ENCODE data around the gene CCDC6.
"Not testable (repeated sequence)": the region's sequence is repeated elsewhere in the genome, so short reads cannot be mapped to it uniquely, and the experiment has no call there.

CCDC6 gene

DNA sequence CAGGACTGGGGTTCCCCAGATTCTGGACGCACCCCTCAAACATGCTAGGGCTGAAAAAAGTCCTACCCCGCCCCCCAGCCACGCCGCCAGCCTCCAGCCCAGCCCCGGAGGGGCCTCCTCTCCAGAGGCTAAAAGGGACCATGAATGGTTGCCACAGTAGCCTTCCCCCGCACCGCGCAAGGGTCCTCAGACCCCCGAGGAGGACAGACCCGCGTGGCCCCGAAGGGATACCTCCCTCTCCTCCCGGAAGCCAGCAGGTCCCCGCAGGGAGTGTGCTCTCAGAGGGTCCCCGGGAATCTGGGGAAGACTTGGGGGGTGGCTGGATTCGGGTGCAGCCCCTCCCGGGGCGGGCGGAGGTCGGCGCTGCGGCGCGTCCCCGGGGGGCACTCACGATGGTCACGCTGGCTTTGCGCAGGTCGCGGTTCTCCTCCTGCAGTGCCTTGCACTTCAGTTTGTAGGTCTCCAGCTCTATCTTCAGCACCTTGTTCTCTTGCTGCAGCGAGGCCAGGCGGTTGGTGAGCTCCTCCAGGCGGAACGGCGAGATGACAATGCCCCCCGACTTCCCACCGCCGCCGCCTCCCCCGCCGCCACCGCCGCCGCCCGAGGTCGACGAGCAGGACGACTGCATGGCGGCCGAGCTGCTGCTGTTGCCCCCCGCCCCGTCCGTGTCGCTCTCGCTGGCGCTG lies 482 bp downstream of the CCDC6 start:
- peak; percentile 27 for DNase-seq (ENCODE audit: low spot score)

DNA sequence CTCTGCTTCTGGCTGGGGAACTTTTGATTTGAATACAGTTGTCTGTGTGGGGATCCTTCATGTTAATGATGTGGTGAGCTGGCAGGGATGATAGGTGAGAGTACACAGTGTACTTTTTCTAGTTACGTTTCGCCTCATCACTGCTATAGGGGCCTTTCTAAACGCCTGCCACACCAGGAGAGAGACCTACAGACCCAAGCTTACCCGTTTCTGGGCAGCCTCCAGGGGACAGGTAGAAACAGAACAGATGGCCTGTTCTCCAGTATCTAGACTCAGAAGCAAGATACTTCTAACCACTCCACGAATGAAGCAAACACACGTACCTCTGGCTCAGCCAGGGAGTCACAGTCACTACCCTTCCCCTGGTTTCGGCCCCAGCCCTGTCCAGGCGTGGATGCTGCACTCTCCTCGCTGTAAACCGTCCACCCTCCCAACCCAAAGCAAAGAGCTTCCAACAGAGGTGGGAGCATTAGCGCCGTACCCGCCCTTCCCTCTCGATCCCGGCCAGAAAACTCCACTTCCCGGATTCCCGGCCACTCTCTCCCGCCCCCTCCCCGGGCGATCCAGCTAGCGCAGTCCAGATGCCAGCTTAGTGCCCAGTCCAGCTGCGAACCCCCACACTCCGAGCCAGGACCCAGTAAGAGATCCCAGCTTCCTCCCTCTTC lies 1.2 kb downstream of the CCDC6 start:
- DNase-seq (ENCODE audit: low spot score), result peak; percentile 83

DNA sequence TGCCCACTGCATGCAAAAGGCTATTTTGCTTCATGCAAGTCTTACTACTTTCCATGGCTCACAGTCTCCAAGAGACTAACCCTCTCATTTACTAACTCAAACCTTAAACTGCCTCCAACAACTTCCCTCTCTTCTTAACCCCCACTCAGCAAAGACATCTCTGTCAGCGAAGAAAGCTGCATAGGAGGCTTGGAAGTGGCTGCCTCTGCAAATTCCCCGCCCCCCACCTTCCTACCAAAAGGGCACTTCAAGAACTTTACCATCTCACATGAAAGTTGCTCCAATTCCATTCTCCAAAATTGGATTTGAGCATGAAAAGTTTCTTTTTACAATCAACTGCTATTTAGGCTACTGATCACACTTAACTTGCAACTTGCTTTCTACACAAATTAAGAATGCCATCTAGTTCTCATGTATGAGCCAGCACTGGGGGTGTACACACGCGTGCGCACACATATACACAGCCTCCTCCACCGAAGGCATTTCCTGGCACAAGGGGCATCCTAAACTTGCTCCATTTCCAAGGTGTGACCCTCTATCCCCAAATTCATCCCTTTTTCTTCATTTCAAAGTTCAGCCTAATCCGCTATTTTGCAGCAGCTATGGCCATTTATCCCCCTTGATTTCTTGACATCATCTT lies 1.8 kb downstream of the CCDC6 start:
- DNase-seq (ENCODE audit: low spot score), result no peak

DNA sequence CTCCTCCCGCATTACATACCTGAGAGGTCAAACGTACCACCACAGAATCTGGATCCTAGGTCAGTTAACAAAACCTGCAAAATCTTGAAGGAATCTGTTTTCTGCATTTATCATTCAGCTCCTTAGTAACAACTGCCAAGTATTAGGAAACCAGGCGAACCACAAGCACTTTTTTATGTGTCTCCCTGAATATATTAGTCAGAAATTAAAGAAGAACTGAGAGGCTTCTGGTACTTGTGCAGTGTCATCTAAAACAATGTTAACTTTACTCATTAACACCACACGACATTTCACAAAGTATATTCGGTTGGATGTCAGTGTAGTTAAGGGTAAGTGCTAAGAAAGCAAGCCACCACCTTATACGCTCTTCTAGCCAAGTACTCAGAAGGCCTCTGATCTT lies 2.5 kb downstream of the CCDC6 start:
- DNase-seq (ENCODE audit: low spot score), result no peak

DNA sequence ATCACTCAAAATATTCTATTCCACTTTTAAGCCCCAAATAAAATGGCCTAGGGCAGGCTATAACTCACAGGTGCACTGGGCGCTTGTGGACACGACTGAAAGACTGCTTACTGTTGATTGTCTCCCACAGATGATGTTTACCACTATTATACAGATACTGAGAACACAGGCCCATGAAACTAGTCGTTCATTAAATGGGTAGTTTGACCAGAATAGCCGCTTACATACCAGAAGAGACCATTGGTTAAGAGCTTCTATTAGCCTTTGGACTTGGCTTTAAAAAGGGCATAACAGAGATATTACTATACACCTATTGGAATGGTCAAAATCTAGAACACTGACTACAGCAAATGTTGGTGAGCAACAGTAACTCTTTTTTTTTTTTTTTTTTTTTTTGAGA lies 4.3 kb downstream of the CCDC6 start:
- DNase-seq (ENCODE audit: low spot score), result no peak

DNA sequence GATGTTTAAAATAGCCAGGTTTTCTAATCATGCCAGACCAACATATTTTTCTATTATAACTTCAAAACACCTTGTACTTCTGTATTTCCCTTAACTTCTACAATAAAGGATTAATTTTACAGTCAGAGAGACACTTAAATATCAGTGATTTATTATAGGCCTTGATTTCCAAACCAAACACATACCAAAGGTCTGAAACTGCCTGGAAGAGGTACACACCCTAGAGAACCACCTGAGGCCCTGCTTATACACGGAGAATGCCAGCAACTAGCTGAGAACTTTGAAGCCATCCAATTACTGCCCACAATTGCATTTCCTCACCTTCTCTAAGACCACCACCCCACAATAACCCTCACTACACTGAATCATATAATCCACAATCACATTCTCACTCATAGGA lies 4.9 kb downstream of the CCDC6 start:
- no peak for DNase-seq (ENCODE audit: low spot score)

DNA sequence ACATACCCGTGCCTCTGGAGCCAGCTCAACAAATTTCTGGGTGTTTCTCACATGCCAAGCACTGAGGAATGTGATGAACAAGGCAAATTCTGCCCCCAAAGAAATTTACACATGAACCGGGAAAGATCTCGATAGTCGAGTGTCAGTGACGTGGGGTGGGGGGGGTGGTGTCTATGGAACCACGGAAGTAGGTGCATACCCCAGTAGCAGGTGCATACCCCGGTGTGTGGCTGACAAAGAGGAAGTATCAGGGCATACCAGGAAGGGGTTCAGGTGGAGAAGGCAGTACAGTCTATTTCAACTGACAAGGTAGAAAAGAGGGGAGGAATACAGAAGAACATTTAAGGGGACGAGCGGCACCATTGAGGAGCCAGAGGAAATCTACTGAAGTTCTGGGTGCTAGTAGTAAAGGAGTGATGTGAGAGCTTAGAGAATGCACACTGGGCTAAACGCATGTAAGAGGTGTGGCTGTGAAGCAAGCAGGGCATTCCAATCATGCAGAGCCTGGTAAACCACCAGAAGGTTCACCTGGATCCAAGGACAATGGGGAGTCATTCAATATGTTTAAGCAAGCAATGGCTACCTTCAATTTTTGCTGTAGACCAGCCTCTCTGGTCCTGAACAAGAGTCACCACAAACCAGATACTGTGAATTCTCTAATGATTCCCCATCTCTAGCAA lies 6.2 kb downstream of the CCDC6 start:
- peak; percentile 37 for DNase-seq (ENCODE audit: low spot score)

DNA sequence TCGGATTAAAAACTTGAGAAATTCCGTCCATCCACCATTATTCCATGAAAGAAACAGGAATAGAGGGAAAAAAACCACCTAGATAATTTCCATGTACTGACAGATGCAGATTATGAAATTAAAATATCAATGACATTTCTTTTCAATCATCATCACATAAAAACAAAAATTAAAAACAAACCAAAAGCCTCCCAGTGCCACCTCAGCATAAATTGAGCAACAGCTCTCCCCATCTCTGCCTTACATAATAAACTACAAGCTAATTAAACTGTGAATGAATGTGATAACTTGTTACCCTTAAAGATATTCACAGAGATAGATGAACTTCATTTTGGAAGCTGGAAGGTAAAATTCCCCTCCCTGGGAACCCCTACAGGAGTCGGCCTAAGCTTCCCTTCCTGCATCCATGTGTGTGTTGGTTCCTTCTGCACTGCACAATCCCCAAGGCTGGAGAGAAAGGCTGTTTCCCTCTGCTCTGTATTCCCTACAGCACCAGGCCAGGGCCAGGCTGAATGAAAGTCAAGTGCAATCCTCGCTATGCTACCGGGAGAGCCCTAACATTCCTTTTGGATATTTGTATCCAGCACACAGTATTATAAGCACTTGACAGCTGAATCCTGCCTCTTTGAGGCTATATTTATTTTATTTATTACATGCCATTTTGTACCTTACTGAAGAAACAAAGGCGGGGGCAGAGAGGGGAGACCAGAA lies 8.1 kb downstream of the CCDC6 start:
- DNase-seq (ENCODE audit: low spot score), result no peak

DNA sequence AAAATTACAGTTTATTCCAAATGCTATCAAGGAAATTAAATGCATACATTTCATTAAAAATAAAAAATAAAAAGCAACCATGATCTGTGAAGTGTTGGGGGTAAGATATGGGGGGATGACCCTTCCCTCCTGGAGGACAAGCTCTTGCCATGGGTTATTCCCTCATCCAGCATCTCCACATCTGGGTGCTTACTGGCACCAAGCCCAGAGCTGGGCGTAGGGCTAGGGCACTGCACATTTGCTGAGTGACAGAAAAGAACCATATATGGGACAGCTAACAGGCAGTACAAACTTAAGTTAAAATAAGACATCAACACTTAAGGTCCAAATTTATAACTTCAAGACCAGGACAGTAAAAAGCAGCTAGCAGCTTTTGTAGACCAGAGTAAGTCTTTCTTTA lies 10.2 kb downstream of the CCDC6 start:
- DNase-seq (ENCODE audit: low spot score), result no peak

DNA sequence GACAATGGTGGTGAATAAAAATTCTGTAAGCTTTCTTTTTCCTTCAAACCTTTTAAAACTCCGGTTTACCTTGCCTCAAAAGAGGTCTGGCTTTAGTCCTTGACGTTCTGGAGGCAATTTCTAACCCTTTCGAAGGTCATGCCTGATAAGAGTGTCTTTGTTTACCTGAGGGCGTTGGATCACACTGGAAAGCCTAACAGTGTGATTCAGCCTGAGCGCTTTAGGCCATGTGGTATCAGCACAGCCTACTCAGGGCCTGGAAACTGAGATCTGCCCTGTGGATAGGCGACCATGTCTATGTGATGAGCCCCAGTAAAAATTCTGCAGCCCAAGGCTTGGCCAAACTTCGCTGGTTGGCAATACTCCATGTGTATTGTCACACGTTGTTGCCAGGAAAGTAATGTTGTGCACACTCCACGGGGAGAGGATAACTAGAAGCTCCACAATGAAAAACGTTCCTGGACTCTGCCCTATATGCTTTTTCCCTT lies 10.7 kb downstream of the CCDC6 start:
- DNase-seq (ENCODE audit: low spot score), result no peak

DNA sequence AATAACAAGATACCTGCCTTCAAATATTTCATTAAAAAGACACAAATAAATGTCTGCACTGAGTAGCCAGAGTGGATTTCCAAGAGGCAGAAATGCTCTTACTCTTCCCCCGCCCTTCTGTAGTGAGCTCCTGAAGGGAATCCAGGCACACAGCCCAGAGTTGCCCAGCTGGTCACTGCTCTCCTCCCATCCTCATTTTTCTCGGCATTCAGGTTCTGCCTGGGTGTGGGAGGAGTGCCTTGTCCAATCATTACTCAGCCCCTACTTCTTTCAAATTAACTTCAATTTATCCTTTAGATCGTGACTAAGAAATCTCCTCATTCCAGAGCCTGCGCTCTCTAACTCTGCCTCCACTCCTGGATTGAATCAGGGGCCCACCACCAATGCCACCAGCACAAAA lies 12.2 kb downstream of the CCDC6 start:
- no peak for DNase-seq (ENCODE audit: low spot score)

DNA sequence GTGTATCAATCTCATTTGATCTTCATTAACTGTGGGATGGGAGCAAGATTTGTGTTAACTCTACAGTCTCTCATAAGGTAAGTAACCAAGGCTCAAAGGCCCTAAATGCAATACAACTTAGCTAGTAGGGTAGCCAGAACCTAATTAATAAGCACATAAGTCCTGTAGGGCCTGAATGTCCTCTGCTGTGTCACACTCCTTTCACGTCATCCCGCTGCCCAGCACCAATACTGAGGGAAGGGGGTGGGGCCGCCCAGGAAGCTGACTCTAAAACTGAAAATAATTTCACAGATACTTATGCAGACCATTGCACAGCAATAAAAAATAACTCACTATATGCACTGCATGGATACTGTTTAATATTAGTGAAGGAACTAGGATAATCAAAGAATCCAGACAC lies 13.7 kb downstream of the CCDC6 start:
- DNase-seq (ENCODE audit: low spot score), result no peak

DNA sequence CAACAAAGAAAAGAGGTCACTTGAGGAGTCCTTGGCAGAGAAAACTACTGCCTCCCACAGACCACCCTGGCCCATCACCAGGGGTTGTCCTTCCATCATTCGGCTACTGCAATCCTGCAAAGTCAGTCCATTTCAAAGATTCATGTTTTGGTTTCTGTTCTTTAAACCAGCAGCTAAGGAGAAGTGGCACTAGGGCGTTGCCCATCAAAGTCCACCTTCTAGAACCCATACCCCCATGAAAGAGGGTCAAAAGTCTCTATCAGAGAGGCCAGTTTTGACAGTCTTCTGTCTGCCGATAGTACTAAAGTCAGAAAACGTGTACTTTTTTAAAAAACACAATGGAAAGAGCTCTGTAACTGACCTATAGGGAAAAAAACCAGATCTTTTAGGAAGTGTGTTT lies 14.4 kb downstream of the CCDC6 start:
- no peak for DNase-seq (ENCODE audit: low spot score)

DNA sequence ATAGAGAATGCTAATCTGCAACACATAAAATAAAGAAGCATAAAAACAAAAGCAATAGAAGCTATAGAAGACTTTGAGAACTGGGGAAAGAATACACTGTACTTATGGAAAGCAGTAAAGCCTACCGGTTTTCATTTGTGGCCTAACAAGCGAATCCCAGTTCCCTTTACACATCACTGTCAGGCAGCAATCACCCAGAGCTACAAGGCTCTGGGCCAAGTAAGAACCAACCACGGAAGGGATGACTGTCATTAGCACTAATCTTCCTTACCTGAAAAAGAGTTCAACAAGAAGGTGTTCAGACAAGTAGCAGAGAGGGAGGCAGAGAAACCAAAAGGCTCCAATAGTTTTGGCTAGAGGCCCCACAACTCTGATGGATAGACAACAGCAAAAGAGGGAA lies 15.0 kb downstream of the CCDC6 start:
- DNase-seq (ENCODE audit: low spot score), result no peak

DNA sequence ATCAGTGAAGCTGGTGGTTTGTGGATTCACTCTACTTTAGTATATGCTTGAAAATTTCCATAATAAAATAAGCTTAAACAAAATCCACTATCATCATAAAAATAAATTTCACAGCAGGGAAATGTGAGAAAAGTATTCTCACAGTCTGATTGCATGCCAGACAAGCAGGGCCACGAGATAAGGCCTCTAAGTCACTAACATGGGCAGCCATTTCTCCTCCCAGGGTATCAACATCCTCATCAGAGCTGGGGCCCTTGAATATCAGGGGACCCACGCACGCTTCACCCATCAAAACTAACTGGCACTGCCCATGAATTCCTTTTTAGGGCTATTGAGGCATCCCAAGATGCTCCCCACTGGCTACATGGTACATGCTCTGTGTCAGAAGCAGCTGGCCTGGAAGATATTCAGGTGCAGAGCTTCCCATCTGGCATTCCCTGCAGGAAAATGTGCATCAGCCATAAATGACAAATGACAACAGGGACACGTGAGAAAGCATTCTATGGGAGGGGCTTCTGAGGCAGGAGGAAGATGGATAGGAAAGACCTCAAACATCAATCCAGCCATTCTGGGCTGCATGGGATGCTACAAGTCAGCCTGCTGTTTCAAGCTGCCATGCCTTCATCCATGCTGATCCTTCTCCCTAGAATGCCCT lies 17.4 kb downstream of the CCDC6 start:
- no peak for DNase-seq (ENCODE audit: low spot score)

DNA sequence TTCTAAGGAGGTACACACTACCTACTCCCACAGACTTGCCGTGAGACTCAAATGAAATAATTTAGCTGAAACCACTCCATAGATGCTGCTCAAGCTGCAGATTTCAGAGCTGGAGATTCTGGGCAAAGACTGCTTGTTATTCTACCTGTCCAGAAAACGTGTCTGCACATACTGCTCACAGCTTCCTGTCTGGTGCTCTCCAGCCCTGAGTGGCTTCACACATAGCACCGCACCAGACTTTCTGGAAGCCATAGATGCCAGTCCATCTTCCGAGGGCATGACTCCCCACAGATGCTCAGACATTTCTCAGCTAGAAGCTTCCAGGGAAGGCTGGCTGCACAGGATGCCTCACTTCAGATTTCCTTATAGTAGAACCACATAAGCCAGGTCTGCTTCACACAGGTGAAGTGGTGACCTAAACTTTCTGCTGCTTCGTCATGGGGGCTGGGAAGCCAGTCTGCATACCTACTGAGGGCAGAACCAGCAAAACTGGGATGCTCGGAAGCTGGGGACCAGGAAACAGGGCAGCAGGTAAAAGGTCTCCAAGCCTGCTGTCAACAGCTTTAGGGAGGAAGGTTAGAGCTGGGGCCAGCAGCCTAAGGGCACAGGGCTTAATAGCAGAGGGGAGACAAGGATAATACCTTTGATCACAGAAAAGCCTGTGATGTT lies 18.2 kb downstream of the CCDC6 start:
- DNase-seq (ENCODE audit: low spot score), result no peak

DNA sequence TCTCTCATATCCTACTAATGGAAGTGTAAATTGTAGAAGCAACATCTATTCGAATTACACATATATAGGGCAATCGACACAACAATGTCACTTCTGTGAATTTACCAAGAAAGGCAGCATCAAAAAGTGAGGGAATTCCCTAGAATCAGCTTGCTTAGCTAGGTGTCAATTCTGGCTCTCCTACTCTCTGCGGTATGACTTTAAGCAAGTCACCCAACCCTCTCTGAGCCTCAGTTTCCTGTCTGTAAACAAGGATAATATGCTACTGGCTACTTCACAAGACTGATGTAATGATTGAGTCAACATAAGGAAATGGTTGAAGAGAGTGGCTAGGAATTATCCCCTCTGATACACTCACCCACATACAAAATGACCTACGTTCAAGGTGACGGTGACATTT lies 19.4 kb downstream of the CCDC6 start:
- no peak for DNase-seq (ENCODE audit: low spot score)

DNA sequence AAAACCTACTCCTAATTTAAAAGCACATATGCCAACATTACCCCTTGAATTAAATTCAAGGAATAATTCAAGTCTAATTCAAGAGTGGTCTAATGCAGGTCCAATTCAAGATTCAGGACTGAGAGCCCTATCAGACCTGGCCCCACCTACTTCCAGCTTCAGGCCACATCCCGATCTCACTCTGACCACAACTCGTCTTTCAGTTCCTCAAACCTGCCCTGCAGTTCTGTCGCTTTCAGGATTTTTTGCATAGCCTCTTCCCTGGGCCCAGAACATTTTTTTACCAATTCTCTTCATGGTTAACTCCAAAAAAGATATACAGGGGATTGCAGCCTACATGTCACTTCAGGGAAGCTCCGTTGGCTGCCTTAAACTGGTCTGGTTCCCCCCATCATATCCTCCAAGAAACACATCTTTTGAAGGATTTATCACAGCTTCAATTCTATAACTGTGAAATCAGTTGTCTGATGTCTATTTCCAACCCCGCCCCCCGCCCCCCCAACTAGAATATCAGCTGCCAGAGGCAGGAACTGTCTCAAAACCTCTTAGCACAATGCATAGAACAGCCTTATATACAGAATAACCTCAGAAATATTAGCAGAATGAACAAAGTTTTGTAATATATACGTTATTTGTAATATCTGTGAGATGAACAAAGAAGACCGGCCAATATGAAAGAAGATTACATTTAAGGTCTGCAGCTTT lies 20.8 kb downstream of the CCDC6 start:
- peak; percentile 81 for DNase-seq (ENCODE audit: low spot score)

DNA sequence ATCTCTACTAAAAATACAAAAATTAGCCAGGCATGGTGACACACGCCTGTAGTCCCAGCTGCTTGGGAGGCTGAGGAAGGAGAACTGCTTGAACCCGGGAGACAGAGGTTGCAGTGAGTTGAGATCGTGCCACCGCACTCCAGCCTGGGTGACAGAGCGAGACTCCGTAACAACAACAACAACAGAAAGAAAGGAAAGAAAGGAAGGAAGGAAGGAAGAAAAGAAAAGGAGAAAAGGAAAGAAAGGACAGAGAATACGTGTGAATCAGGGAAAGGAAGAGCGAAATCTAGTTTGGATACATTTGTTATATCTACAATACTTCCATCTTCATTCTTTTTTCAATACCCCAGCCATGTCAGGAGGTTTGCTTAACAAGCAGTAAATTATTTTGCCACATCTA lies 21.5 kb downstream of the CCDC6 start:
- not testable (repeated sequence) for DNase-seq (ENCODE audit: low spot score)

DNA sequence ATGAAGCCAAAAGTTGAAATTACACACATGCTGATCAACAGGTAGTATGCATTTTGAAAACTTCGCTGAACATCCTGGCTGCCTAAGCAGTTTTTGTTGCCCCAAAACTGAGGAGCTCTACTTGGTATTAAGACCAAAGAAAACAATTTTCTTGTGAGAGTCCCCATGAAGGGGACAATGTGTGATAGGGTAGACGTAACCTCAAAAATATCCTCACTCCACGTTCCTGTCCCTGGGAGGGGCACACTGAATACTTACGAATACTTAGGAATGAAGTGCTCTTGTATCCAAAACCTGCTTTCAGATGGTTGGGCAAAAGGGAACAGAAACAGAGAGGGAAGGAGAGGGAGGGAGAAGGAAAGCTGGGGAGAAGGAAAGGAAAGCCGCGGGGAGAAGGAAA lies 24.7 kb downstream of the CCDC6 start:
- no peak for DNase-seq (ENCODE audit: low spot score)

Data from germinal center (tissue), 1 donor.